NCI-H345 treated with DMSO at 0.1 percent for 48 hours (cell line): ENCODE data around the gene SCART1.
"Not testable (repeated sequence)": the region's sequence is repeated elsewhere in the genome, so short reads cannot be mapped to it uniquely, and the experiment has no call there.

Experiments
- DNase-seq: peaks from one replicate; lab custom pipeline; 2025; ENCODE audit not compliant: unreplicated experiment; lab: John Stamatoyannopoulos, UW

SCART1 gene

DNA sequence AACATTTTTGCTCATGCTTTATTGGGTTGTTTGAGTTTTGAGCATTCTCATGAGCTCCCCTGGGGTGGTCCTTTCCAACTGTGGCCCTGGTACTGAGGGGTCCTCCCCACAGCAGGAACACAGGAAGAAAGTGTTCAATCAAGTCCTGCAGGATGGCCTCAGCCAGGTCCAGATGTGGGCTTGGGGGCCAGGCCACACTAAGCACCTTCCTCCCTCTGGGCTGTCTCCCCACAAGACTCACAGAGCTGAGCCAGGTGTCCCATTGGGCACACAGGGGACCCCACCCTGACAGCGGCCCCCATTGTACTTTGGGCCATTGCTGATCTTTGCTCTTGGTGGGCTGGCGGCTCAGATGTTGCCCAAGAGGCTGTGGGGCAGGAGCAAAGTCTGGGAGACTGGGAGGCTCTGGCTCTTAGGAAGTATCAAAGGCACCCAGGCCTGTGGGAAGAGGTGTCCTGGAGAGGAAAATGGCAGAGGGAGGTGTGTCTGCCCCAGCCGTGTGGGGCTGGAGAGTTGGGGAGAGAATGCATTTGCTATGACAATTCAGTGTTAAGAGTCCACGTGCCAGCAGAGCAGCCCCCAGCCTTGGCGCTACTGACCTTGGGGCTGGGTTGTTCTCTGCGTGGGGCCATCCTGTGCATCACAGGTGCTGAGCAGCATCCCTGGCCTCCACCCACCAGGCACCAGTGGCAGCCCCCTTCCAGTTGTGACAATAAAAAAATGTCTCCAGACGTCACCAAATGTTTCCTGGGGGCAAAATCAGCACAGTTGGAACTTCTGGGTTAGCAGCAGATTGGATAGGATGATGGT is 17.8 kb downstream of the SCART1 start:
- no peak for DNase-seq

- no peak for DNase-seq
These were observed 19.5 kb downstream of the SCART1 start for GRCh38 chr10:133473270-133473669.

GRCh38 chr10:133474027-133474426 is 20.3 kb downstream of the SCART1 start:
- DNase-seq, result no peak

DNA sequence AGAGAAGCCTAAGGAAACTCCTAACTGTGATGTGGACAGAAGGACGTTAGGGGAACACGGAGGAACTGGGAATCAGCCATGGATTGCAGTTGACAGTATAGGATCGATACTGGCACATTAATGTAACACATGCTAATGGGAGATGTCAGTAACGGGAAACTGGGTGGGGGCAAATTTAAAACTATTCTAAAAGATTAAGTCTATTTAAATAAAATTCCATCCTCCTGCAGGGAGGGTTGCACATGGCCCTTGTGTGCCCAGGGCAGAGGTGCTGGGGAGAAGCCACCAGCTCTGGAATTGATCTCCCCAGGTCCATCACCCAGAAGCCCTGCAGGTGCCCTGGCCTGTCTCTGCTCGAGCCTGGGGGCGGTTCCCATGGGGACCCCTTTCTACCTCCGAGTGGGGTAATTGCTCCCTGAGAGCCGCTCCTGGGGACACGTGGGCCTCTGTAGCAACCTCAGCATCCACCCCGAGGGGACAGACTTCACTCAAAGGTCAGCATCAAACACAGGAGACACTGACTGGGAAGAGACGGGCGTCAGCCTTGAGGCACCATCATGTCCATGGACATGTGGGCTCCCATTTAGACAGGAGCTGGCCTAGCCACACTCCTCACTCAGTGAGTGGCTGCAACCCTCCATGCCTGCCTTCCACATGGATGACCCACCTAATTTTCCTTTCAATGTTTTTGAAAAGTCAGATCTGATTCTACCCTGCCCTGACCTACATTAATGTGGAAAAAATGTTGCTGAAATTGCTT is 21.1 kb downstream of the SCART1 start:
- DNase-seq, result no peak

GRCh38 chr10:133475425-133475734 is 21.6 kb downstream of the SCART1 start:
- DNase-seq, result no peak

- no peak for DNase-seq
These were observed 22.3 kb downstream of the SCART1 start for GRCh38 chr10:133475821-133476640.

DNA sequence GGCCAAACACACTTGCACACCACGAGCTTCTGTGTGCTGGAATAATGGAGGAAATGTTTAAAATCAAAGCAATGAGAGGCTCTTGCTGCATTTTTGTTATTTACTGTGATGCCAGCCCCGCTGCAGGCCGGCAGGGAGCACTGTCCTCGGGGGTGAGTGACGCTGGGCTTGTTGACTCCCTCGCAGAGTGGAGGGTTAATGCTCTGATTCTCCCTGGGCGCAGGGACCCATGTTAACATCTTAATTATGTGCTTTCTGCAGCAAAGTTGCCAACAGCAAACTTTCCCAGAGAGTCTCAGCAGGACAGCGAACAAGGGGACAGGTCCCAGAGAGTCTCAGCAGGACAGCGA is 22.9 kb downstream of the SCART1 start:
- no peak for DNase-seq

DNA sequence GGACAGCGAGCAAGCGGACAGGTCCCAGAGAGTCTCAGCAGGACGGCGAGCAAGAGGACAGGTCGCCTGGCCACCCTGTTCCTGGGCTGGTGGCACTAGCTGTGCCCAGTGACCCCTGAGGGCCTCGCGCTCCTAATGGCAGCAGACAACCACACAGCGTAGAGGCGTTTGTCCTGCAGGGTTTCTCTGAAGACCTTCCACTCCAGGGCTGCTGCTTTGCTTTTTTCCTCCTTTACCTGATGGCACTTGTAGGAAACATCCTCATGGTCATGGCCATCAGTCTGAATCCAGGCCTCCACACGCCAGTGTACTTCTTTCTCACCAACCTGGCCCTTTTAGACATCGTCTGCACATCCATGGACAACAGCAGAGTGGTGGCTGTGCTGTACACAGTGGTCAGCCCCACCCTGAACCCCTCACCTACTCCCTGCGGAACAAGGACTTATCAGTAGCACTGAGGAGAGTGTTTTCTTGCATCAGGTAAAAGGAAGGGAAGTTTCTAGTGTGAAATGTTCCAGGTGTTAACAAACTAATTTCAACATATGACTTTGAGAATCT is 27.4 kb downstream of the SCART1 start:
- no peak for DNase-seq

DNA sequence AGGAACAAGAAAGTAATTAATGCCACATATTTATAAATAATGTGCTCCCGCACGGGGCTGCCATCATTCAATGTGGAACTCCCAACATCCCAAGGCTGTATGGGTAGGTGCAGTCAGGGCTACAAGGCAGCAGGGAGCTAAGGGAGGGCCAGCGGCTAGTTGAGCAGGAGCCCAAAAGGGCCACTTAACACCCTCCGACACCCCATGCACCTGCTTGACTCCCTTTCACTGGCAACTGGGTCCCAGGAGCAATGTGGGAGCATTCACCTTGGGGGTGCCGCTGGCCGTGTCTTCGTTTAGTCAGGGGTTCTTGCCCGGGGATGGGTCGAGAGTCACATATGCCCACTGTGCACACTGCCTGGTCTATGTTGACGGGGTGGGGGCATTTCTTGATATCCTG is 27.9 kb downstream of the SCART1 start:
- DNase-seq, result no peak

DNA sequence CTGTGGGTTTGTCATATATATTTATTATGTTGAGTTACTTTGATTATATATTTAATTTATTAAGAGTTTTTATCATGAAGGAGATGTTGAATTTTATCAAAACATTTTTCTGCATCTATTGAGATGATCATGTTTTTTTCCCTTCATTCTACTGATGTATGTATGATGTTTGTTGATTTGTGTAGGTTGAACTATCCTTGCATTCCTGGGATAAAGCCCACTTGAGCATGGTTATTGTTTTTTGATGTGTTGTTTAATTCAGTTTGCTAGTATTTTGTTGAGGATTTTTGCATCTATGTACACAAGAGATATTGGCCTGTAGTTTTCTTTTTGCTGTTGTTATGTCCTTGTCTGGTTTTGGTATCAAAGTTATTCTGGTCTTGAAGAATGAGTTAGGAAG is 31.1 kb downstream of the SCART1 start:
- no peak for DNase-seq

- DNase-seq, result no peak
These were observed 33.3 kb downstream of the SCART1 start for GRCh38 chr10:133487085-133487484.

DNA sequence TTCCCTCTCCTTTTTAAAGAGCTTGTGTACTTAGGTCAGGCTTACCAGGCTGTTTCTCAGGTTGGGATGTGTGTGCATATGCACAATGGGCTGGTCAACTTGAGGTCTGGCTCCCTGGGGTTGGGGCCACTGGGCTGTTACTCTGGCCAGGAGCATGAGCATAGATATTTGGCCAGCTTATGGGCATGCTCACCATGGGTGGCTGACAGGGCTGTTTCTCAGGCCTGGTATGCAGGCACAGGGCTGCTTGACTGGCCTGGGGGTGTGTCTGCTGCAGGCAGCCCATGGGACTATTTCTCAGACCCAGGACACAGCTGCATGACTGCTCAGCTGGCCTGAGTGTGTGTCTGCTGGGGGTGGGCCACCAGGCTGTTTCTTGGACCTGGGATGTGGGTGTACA is 34.6 kb downstream of the SCART1 start:
- no peak for DNase-seq

GRCh38 chr10:133489816-133490588 is 36.3 kb downstream of the SCART1 start:
- no peak for DNase-seq

GRCh38 chr10:133493562-133493961 is 39.8 kb downstream of the SCART1 start:
- not testable (repeated sequence) for DNase-seq

DNA sequence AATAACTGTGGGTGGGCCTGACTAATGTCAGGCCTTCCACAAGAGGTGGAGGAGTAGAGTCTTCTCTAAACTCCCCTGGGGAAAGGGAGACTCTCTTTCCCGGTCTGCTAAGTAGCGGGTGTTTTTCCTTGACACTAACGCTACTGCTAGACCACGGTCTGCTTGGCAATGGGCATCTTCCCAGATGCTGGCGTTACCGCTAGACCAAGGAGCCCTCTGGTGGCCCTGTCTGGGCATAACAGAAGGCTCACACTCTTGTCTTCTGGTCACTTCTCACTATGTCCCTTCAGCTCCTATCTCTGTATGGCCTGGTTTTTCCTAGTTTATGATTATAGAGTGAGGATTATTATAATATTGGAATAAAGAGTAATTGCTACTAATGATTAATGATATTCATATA is 43.6 kb downstream of the SCART1 start:
- DNase-seq, result not testable (repeated sequence)

- not testable (repeated sequence) for DNase-seq
These were observed 45.4 kb downstream of the SCART1 start for GRCh38 chr10:133499176-133499575.

- DNase-seq, result not testable (repeated sequence)
These were observed 47.2 kb downstream of the SCART1 start for GRCh38 chr10:133500897-133501296.

GRCh38 chr10:133509700-133510099 is 56.0 kb downstream of the SCART1 start:
- DNase-seq, result no peak

GRCh38 chr10:133511408-133511807 is 57.7 kb downstream of the SCART1 start:
- no peak for DNase-seq

DNA sequence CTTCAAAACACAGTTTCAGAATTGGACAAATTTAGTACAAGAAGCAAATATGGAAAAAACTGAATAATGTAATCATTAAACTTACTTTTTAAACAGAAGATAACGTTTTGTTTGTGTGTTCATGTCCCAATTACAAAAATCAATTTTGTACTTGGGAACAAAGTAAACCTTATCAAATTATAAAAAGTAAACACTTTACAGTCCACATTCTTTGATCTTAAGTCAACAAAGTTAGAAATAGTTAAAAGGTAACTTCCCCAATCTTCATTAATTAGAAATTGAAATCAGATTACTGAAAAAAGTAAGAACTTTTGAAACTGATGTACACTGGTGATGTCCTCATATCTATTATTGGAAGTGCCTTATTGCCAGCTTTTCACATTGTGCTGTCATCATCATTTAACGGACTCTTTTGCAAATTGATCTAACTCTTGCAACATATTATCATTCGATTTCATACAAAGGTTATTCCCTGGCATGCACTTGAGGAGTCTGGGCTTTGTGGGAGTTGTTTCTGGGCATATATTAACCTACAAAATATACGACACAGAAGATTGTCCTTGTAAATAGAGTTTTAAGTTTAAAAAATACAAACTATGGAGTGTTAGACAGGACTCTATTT is 58.3 kb downstream of the SCART1 start:
- no peak for DNase-seq
